ENCODE measurements around the gene KLHL22. TPM values are rescaled to one million over a fixed set of nuclear protein-coding genes. Genes with fewer than 3 reads are reported as not detected.

KLHL22 gene
- total and polyA plus RNA-seq, 2 donors (not counting 3 experiments of a cell fraction or from before 2014, with no cell fraction given) = 24.2 to 33.6 TPM

DNA sequence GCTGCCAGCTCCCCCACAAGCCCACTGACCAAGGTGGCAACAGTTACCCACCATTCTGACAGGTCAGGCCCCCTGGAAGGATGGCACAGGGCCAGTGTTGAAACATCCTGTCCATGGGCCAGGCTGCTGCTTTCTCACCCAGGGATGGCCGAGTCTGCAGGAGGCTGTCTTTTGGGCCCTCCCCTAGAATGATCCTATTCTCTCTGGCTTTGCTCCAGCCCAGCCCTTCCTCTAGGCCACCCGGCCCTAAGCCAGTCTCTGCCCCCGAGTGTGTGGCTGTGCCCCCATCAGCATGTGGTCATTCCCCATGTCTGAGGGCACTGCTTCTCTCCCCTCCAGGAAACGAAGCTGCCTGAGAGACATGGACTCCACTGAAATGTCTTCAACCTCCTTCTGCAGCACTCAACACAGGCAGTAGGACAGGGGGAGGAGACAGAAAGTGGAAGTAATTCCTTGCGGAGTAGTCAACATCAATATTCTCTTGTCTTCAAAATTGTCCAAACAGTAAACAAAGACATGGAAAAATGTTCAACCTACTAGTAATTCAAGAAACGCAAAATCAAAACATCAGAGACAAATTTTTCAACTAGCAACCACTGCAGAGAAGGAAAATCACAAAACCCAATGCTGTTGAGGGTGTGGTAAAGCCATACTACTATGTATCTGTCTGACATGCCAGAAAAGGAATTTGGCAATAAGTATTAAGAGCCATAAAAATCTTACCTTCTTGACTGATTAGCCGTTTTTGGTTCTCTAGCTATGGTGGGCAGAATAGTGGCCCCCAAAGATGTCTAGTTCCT lies 52.9 kb downstream of the KLHL22 start:
- dilution Hi-C loops (cut with MboI; ENCODE audit: extremely low pct_ligation_motif_present, low sequenced_read_pairs) = no loop called here

More for the DNA sequence above, 52.9 kb downstream of the KLHL22 start:
- H3K27me3 ChIP-seq (ENCODE audit: control insufficient read depth in 2 of 2, insufficient read depth in 2 of 2, low read length in 2 of 2) = no peaks in the 10 kb centered on the region
- no peaks in the 10 kb centered on the region for H3K4me1 ChIP-seq (ENCODE audit: control insufficient read depth, extremely low read depth, insufficient read depth, low read length)
- no peaks in the 10 kb centered on the region for H3K9me3 ChIP-seq (replicated peaks; ENCODE audit: control insufficient read depth, insufficient read depth, low read length)
- H2AFZ ChIP-seq (ENCODE audit: low read depth, low read length) = no peak overlapping the region
- H3K36me3 ChIP-seq (ENCODE audit: control insufficient read depth in 2 of 2, extremely low read depth in 1 of 2, insufficient read depth in 2 of 2, low read length in 2 of 2) = peaks cover 0 to 2% of the 10 kb centered on the region in 2 experiments
- ChIA-PET POLR2A (no interaction called here), CTCF (interaction anchor here (0.5 to 4.3 kb wide), 2 partner anchors 14 to 24 kb away, joined by 3 to 22 read pairs; no protein-coding TSS in a partner anchor)
- H3K4me2 ChIP-seq (ENCODE audit: insufficient read depth, low read length) = no peak overlapping the region
- no peaks in the 10 kb centered on the region for H3K79me2 ChIP-seq (ENCODE audit: control insufficient read depth, insufficient read depth, low read length)
- no peak overlapping the region for H3K4me3 ChIP-seq (replicated peaks in 1 of 3; ENCODE audit: insufficient read depth in 1 of 3, low read depth in 1 of 3, low read length in 3 of 3)
- no peak for DNase-seq (ENCODE audit: low read depth, low spot score)
- H3K27ac ChIP-seq (ENCODE audit: insufficient read depth, low read depth, low read length) = no peak overlapping the region
- intact Hi-C loops (cut with micrococcal nuclease) = no loop called here
- no peaks in the 10 kb centered on the region for H4K20me1 ChIP-seq (replicated peaks; ENCODE audit: control insufficient read depth, extremely low read depth, insufficient read depth, low read length)
- TF ChIP-seq, protein P1, sequence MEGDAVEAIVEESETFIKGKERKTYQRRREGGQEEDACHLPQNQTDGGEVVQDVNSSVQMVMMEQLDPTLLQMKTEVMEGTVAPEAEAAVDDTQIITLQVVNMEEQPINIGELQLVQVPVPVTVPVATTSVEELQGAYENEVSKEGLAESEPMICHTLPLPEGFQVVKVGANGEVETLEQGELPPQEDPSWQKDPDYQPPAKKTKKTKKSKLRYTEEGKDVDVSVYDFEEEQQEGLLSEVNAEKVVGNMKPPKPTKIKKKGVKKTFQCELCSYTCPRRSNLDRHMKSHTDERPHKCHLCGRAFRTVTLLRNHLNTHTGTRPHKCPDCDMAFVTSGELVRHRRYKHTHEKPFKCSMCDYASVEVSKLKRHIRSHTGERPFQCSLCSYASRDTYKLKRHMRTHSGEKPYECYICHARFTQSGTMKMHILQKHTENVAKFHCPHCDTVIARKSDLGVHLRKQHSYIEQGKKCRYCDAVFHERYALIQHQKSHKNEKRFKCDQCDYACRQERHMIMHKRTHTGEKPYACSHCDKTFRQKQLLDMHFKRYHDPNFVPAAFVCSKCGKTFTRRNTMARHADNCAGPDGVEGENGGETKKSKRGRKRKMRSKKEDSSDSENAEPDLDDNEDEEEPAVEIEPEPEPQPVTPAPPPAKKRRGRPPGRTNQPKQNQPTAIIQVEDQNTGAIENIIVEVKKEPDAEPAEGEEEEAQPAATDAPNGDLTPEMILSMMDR (IDR thresholded peaks at IDR 0.05; ENCODE audit: extremely low read depth in 1 of 2, insufficient read depth in 1 of 2, low read depth in 1 of 2, low read length in 2 of 2) = no peak
- no peak for TF ChIP-seq POLR2A (IDR thresholded peaks at IDR 0.05; ENCODE audit: low read depth, low read length)
- no peak for TF ChIP-seq MYC (IDR thresholded peaks at IDR 0.05; ENCODE audit: low read depth, low read length)
- no peak for TF ChIP-seq JUN (IDR thresholded peaks at IDR 0.05; ENCODE audit: borderline replicate concordance, insufficient read depth, insufficient read length, low read depth)
- no peak for TF ChIP-seq POLR2AphosphoS5 (IDR thresholded peaks at IDR 0.05; ENCODE audit: insufficient read depth, low read depth, low read length)
- TF ChIP-seq FOS (IDR thresholded peaks at IDR 0.05; ENCODE audit: borderline replicate concordance, insufficient read depth, low read length) = no peak
- no peak for TF ChIP-seq GATA2 (IDR thresholded peaks at IDR 0.05; ENCODE audit: insufficient read depth, insufficient read length, low read depth, low read length)
- TF ChIP-seq, protein P2, sequence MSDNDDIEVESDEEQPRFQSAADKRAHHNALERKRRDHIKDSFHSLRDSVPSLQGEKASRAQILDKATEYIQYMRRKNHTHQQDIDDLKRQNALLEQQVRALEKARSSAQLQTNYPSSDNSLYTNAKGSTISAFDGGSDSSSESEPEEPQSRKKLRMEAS (IDR thresholded peaks at IDR 0.05; ENCODE audit: insufficient read depth, insufficient read length) = no peak
- TF ChIP-seq EZH2 (IDR thresholded peaks at IDR 0.05; ENCODE audit: borderline replicate concordance, low read depth, low read length, severe bottlenecking) = no peak
- no TSS peak for BruUV-seq (replicated peaks)
- H3K9me1 ChIP-seq (replicated peaks; ENCODE audit: control insufficient read depth, extremely low read depth, insufficient read depth, low read length) = no peaks in the 10 kb centered on the region
- FAIRE-seq = no peak
- H3K9ac ChIP-seq (replicated peaks; ENCODE audit: extremely low read depth, insufficient read depth, low read length) = no peak overlapping the region

All from endothelial cell of umbilical vein (primary cell).